ENCODE data around the gene CCDC170.
A peak's percentile ranks its signal among the peaks of the same experiment; 100 is the strongest.

The CCDC170 gene

DNA sequence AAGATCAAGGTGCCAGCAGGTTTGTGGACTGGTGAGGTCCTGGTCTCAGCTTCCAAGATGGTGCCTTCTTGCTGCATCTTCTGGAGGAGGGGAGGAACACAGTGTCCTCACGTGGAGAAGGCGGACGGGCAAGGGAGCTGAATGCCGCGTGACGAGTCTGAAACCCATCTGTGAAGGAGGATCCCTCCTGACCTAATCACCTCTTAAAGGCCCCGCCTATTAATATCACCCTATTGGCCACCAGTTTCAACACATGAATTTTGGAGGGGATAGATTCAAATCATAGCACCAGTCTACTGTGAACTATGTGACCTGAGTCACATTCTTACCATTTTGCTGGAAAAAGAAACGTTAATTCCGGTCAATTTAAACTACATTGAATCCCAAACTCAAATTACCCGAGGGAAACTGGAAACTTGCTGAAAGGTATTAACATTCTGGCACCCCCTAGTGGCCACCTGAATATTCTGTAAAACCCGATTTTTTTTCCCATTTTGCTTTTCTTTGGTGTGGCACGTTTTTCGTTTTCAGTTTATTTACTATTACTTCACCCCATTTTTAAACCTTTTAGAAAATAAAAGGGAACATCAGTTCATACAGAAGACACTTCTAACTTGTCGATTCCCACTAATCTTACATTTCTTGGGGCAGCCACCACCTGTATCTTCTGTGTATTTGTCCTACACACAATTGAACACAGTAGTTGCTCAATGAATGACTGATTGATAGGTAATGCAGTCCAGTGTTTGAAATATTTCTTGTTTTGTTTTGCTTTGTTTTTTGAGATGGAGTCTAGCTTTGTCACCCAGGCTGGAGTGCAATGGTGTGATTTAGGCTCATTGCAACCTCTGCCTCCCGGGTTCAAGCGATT, 17.9 kb upstream of the CCDC170 start:
- Histone ChIP-seq H3K9me3 (no peaks in the 10 kb centered on the region), H3K27me3 (ENCODE audit: low read depth) (no peaks in the 10 kb centered on the region), H3K4me3 (no peak overlapping the region), H3K36me3 (replicated peaks) (no peaks in the 10 kb centered on the region), H3K4me1 (peaks cover 17% of the 10 kb centered on the region)
- peak; percentile 56 to 71 for DNase-seq (ENCODE audit: low spot score in 2 of 2)
- in situ Hi-C loops (cut with MboI; ENCODE audit: low sequenced_read_pairs) = no loop called here

- no peak for DNase-seq (ENCODE audit: low spot score in 2 of 2)
- Histone ChIP-seq H3K36me3 (replicated peaks) (no peaks in the 10 kb centered on the region), H3K4me1 (peaks cover 13% of the 10 kb centered on the region), H3K4me3 (no peak overlapping the region), H3K9me3 (no peaks in the 10 kb centered on the region), H3K27me3 (ENCODE audit: low read depth) (no peaks in the 10 kb centered on the region)
- in situ Hi-C loops (cut with MboI; ENCODE audit: low sequenced_read_pairs) = no loop called here
These were observed 16.1 kb upstream of the CCDC170 start for GRCh38 chr6:151477726-151478125.

GRCh38 chr6:151478670-151479069, 15.1 kb upstream of the CCDC170 start:
- Histone ChIP-seq H3K27me3 (ENCODE audit: low read depth) (no peaks in the 10 kb centered on the region), H3K4me1 (peaks cover 13% of the 10 kb centered on the region), H3K4me3 (no peak overlapping the region), H3K36me3 (replicated peaks) (no peaks in the 10 kb centered on the region), H3K9me3 (no peaks in the 10 kb centered on the region)
- in situ Hi-C loops (cut with MboI; ENCODE audit: low sequenced_read_pairs) = no loop called here
- DNase-seq (ENCODE audit: low spot score in 2 of 2) = peak; percentile 41 to 79

DNA sequence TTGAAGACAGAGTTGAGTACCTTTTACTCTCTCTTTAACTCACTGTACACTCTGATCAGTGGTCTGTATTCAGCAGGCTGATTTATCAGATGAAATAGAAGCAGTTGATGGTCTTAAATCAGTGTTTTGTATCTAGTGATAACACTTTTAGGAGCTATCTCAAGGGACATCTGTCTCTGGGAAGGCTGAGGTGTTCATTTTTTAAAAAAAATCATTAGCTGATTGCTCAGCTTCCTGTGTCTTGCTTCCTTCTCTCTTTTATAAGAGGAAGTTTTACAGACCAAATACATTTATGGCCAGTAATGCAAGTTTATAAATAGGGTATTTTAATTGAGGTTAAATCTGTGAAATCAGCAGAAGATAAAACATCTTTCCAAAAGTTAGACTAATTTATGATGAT, 12.0 kb upstream of the CCDC170 start:
- Histone ChIP-seq H3K27me3 (ENCODE audit: low read depth) (no peaks in the 10 kb centered on the region), H3K9me3 (no peaks in the 10 kb centered on the region), H3K4me1 (peaks cover 9% of the 10 kb centered on the region), H3K36me3 (replicated peaks) (no peaks in the 10 kb centered on the region), H3K4me3 (no peak overlapping the region)
- in situ Hi-C loops (cut with MboI; ENCODE audit: low sequenced_read_pairs) = no loop called here
- no peak for DNase-seq (ENCODE audit: low spot score in 2 of 2)

GRCh38 chr6:151482290-151482689, 11.5 kb upstream of the CCDC170 start:
- H3K4me1 ChIP-seq = peaks cover 9% of the 10 kb centered on the region
- H3K27me3 ChIP-seq (ENCODE audit: low read depth) = no peaks in the 10 kb centered on the region
- in situ Hi-C loops (cut with MboI; ENCODE audit: low sequenced_read_pairs) = no loop called here
- no peaks in the 10 kb centered on the region for H3K36me3 ChIP-seq (replicated peaks)
- no peak overlapping the region for H3K4me3 ChIP-seq
- no peaks in the 10 kb centered on the region for H3K9me3 ChIP-seq
- no peak for DNase-seq (ENCODE audit: low spot score in 2 of 2)

GRCh38 chr6:151483994-151484393, 9.8 kb upstream of the CCDC170 start:
- no peak for DNase-seq (ENCODE audit: low spot score in 2 of 2)
- no peaks in the 10 kb centered on the region for H3K9me3 ChIP-seq
- in situ Hi-C loops (cut with MboI; ENCODE audit: low sequenced_read_pairs) = no loop called here
- H3K4me1 ChIP-seq = peaks cover 3% of the 10 kb centered on the region
- H3K4me3 ChIP-seq = no peak overlapping the region
- no peaks in the 10 kb centered on the region for H3K27me3 ChIP-seq (ENCODE audit: low read depth)
- H3K36me3 ChIP-seq (replicated peaks) = no peaks in the 10 kb centered on the region

GRCh38 chr6:151488226-151488625, 5.6 kb upstream of the CCDC170 start:
- H3K4me3 ChIP-seq = no peak overlapping the region
- peaks cover 3% of the 10 kb centered on the region for H3K4me1 ChIP-seq
- in situ Hi-C loops (cut with MboI; ENCODE audit: low sequenced_read_pairs) = no loop called here
- no peaks in the 10 kb centered on the region for H3K27me3 ChIP-seq (ENCODE audit: low read depth)
- DNase-seq (ENCODE audit: low spot score in 2 of 2) = no peak
- no peaks in the 10 kb centered on the region for H3K36me3 ChIP-seq (replicated peaks)
- H3K9me3 ChIP-seq = no peaks in the 10 kb centered on the region

DNA sequence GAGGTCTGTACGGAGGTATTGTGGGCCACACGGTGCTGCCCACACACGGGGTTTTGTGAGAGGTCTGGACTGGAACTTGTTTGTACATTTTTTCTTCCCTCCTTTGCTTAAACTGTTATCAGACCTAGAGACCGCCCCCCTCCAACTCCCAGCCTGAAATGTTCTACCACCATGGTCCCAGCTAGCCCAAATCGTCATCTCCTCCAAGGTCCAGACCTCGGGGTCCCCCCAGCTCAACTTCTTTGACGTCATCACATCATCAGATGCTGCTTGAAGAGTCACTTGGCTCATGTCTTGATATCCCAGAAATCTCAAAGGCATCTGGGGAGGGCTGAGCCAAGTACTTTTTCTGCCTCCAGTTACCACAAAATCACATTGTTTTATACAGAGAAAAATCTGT, 2.8 kb upstream of the CCDC170 start:
- Histone ChIP-seq H3K27me3 (ENCODE audit: low read depth) (no peaks in the 10 kb centered on the region), H3K4me1 (peaks cover 8% of the 10 kb centered on the region), H3K36me3 (replicated peaks) (no peaks in the 10 kb centered on the region), H3K4me3 (no peak overlapping the region), H3K9me3 (no peaks in the 10 kb centered on the region)
- no peak for DNase-seq (ENCODE audit: low spot score in 2 of 2)
- in situ Hi-C loops (cut with MboI; ENCODE audit: low sequenced_read_pairs) = no loop called here

- peak overlapping the region; percentile 36 for H3K4me3 ChIP-seq
- H3K9me3 ChIP-seq = no peaks in the 10 kb centered on the region
- H3K4me1 ChIP-seq = peaks cover 8% of the 10 kb centered on the region
- H3K27me3 ChIP-seq (ENCODE audit: low read depth) = no peaks in the 10 kb centered on the region
- H3K36me3 ChIP-seq (replicated peaks) = no peaks in the 10 kb centered on the region
- no peak for DNase-seq (ENCODE audit: low spot score in 2 of 2)
- in situ Hi-C loops (cut with MboI; ENCODE audit: low sequenced_read_pairs) = no loop called here
These were observed 535 bp upstream of the CCDC170 start for GRCh38 chr6:151493161-151493803.

GRCh38 chr6:151494235-151494935, 568 bp downstream of the CCDC170 start:
- Histone ChIP-seq H3K36me3 (replicated peaks) (no peaks in the 10 kb centered on the region), H3K9me3 (no peaks in the 10 kb centered on the region), H3K4me3 (peak overlapping the region; percentile 36), H3K27me3 (ENCODE audit: low read depth) (no peaks in the 10 kb centered on the region), H3K4me1 (peaks cover 8% of the 10 kb centered on the region)
- in situ Hi-C loops (cut with MboI; ENCODE audit: low sequenced_read_pairs) = no loop called here
- DNase-seq (ENCODE audit: low spot score in 2 of 2) = peak in 1 of 2 experiments; percentile 31

DNA sequence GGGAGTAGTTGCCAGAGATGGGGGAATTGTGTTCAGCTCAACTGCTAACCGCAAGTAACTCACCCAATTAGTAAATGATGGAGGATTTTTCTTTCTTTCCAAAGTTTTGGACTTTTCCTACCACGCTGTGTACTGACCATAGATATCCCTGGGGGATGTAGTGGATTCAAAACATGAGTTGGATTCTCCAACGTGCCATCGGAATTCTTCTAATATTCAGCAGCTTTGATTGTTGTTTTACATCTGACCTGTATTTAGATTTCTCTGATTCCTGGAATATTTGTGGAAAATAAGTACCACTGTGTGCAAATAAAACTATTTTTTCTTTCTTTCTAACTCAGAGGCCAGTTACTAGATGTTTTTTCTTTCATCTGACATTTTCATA, 1.1 kb downstream of the CCDC170 start:
- H3K27me3 ChIP-seq (ENCODE audit: low read depth) = no peaks in the 10 kb centered on the region
- peaks cover 8% of the 10 kb centered on the region for H3K4me1 ChIP-seq
- H3K9me3 ChIP-seq = no peaks in the 10 kb centered on the region
- no peak for DNase-seq (ENCODE audit: low spot score in 2 of 2)
- in situ Hi-C loops (cut with MboI; ENCODE audit: low sequenced_read_pairs) = no loop called here
- no peaks in the 10 kb centered on the region for H3K36me3 ChIP-seq (replicated peaks)
- no peak overlapping the region for H3K4me3 ChIP-seq

DNA sequence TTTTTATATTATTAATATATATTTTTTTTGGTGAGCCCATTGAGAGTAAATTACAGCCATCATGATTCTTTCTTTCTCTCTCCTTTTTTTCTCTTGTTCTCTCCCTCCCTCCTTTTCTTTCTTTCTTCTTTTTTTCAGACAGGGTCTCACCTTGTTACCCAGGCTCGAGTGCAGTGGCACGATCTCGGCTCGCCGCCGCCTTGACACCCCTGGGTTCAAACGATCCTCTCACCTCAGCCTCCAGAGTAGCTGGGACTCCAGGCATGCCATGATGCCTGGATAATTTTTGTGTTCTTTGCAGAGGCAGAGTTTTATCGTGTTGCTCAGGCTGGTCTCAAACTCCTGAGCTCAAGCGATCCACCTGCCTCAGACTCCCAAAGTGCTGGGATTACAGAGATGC, 1.6 kb downstream of the CCDC170 start:
- DNase-seq (ENCODE audit: low spot score in 2 of 2) = no peak
- no peaks in the 10 kb centered on the region for H3K27me3 ChIP-seq (ENCODE audit: low read depth)
- no peaks in the 10 kb centered on the region for H3K9me3 ChIP-seq
- H3K36me3 ChIP-seq (replicated peaks) = no peaks in the 10 kb centered on the region
- in situ Hi-C loops (cut with MboI; ENCODE audit: low sequenced_read_pairs) = no loop called here
- H3K4me1 ChIP-seq = peaks cover 8% of the 10 kb centered on the region
- H3K4me3 ChIP-seq = no peak overlapping the region

- no peaks in the 10 kb centered on the region for H3K36me3 ChIP-seq (replicated peaks)
- no peak for DNase-seq (ENCODE audit: low spot score in 2 of 2)
- H3K9me3 ChIP-seq = no peaks in the 10 kb centered on the region
- no peaks in the 10 kb centered on the region for H3K27me3 ChIP-seq (ENCODE audit: low read depth)
- in situ Hi-C loops (cut with MboI; ENCODE audit: low sequenced_read_pairs) = no loop called here
- peaks cover 8% of the 10 kb centered on the region for H3K4me1 ChIP-seq
- no peak overlapping the region for H3K4me3 ChIP-seq
These were observed 4.1 kb downstream of the CCDC170 start for GRCh38 chr6:151497905-151498304.

DNA sequence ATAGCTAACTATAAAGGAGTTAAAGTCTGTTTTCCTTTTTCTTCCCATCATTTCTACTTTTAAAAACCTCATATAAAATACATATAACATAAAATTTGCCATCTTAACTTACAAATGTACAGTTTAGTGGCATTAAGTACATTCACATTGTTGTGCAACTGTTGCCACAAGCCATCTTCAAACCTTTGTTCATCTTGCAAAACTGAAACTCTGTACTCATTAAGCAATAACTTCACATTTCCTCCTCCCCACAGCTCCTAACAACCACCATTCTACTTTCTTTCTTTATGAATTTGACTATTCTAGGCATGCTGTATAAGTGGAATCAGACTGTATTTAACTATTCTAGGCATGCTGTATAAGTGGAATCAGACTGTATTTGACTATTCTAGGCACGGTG, 4.5 kb downstream of the CCDC170 start:
- Histone ChIP-seq H3K36me3 (replicated peaks) (no peaks in the 10 kb centered on the region), H3K4me1 (peaks cover 4% of the 10 kb centered on the region), H3K27me3 (ENCODE audit: low read depth) (no peaks in the 10 kb centered on the region), H3K4me3 (no peak overlapping the region), H3K9me3 (no peaks in the 10 kb centered on the region)
- in situ Hi-C loops (cut with MboI; ENCODE audit: low sequenced_read_pairs) = no loop called here
- no peak for DNase-seq (ENCODE audit: low spot score in 2 of 2)

All from HAP-1 (cell line).